Activated CD4-positive, alpha-beta T cell treated with anti-CD3 and anti-CD28 coated beads, Interleukin-2, Interleukin-4, amounts not matched to agents 100 ng/mL and 50 ng/mL, durations not matched to agents 16 hours and 8 hours (primary cell): ENCODE measurements around the gene ARHGEF16.
A peak's percentile ranks its signal among the peaks of the same experiment; 100 is the strongest.

ENCODE experiments used
- DNase-seq: peaks from one replicate; pipeline ENCODE4 v3.0.0-alpha.2; 2020; ENCODE audit warnings: low spot score

The ARHGEF16 gene

GRCh38 chr1:3453891-3454810 lies at the start of gene ARHGEF16:
Gene ARHGEF16 (plus strand): TSS chr1:3454665. CDS start chr1:3463085, 8,420 bp downstream.
- DNase-seq, result peak; percentile 7

DNA sequence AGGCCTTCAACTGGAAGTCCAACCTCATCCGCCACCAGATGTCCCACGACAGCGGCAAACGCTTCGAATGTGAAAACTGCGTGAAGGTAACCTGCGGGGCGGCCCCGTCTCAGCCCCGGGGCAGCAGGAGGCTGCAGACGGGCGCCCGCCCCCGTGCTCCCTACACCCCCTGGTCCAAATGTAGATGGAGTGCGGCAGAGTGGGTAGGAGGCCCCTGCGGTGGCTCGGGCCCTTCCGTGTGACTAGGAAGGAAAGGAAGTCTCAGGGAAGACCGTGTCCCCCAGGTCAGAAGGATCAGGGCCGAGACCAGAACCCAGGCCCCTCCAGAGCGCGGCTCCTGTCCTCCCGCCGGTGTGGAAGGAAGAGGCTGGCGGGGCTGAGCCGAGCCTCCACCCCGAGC lies 49.7 kb upstream of the ARHGEF16 start:
- no peak for DNase-seq

DNA sequence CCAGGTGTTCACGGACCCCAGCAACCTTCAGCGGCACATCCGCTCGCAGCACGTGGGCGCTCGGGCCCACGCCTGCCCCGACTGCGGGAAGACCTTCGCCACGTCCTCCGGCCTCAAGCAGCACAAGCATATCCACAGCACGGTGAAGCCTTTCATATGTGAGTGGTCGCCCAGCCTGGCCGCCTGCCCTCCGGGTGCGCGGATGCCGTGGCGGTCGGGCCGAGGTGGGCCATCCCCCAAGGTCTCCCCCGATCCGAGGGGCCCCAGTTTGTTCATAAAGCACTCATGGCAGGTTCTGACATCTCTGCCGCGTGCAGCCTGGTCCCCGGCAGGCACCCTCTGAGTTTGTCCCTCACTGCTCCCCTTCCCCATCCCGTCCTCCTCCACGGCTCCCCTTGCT lies 49.0 kb upstream of the ARHGEF16 start:
- no peak for DNase-seq

DNA sequence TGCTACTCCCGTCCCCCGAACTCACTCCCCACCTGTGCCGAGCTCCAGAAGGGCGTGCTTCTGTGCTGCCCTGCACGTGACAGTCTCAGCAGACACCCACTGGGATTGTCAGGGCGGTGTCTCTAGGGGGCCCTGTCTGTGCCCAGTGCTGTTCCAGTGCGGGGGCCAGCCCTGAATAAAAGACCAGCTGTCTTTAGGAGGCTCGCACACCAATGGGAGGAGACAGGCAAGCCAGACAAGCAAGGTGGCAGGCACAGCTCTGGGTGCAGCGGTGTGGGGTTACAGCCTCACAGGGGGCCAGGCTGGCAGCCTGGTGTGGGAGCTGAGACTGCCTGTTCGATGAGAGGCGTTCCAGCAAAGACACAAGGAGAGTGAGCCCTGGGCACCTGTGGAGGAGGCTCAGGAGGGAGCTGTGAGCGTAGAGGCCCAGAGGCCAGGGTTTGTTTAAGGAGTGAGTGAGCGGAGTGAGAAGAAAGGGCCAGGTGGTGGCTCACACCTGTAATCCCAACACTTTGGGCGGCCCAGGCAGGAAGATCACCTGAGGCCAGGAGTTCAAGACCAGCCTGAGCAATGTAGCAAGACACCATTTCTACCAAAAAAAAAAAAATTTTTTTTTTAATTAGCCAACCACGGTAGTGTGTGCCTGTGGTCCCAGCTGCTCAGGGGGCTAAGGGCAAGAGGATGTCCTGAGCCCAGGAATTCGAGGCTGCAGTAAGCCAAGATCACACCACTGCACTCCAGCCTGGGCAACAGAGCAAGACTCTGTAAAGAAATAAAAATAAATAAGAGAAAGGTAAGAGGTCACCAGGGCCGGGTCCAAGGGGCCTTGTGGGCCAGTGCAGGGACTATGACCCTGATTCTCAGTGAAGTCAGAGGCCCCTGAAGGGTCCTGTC lies 48.2 kb upstream of the ARHGEF16 start:
- DNase-seq, result no peak

GRCh38 chr1:3407021-3407420 lies 47.4 kb upstream of the ARHGEF16 start:
- no peak for DNase-seq

DNA sequence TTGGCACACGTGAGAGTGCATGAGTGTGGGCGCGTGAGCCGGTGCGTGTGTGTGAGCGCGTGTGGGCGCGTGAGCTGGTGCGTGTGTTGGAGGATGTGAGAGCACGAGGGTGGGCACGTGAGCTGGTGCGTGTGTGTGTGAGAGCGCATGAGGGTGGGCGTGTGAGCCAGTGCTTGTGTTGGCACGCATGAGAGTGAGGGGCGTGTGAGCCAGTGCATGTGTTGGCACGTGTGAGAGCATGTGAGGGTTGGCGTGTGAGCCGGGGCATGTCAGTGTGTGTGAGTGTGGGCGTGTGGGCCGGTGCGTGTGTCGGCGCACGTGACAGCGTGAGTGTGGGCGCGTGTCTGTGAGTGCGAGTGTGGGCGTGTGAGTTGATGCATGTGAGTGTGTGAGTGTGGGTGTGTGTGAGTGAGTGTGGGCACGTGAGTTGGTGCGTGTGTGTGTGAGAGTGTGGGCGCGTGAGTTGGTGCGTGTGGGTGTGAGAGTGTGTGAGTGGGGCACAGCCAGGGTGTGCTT lies 45.7 kb upstream of the ARHGEF16 start:
- DNase-seq, result no peak

DNA sequence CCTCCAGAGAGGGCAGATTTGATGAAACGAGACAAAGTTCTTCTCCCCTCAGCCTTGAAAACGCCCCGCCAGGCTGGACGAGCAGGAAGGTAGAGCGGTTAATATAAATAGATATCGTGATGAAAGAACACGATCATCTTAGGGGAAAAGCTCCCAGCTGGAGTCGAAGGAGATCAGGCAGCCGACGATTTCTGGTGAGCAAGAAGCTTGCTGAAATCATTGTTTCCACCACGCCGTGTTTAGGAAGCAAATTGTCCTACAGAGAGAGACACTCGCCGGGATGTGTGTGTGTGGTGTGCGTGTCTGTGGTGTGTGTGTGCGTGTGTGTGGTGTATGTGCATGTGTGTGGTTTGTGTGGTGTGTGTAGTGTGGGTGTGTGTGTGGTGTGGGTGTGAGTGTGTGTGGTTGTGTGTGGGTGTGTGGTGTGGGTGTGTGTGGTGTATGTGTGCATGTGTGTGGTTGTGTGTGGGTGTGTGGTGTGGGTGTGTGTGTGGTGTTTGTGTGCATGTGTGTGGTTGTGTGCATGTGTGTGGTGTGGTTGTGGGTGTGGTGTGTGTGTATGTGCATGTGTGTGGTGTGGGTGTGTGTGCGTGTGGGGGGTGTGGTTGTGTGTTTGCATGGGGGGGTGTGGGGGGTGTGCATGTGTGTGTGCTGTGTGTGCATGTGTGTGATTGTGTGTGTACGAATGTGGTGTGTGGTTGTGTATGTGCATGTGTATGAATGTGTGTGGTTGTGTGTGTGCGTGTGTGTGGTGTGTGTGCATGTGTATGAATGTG lies 44.9 kb upstream of the ARHGEF16 start:
- no peak for DNase-seq

DNA sequence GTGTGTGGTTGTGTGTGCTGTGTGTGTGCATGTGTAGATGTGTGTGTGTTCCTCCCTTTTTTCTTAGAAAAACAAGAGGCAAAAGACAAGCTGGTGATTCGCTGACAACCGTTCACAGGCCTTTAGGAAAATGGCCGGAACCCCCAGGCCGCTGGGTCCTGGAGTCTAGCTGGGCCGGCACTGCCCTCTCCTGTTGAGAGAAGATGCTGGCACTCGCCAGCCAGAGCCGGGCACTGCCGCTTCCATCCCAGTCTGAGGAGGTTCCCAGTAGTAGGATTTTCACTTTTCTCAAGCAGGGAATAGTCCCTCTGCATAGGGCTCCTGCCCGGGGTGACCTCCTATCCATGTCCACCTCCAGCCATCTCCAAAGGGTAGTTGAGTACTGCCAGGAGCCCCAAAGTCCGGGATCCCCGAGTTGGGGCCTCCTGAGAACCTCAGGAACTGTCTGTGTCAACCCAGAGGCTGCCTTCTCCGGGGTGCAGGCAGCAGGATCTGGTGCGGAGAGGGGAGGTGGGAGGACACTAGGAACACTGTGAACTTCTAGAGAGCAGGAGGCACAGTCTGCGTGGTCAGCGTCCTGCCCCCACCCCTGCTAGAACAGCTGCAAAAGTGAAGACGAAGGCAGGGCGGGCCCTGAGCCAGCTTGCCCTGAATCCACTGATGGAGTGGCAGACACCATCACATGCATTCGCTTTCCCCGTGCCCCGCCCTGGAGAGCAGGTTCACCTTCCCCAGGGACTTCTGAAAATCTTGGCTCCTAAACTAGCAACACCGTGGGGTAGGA lies 44.1 kb upstream of the ARHGEF16 start:
- DNase-seq, result no peak

- DNase-seq, result no peak
Observed at GRCh38 chr1:3411806-3412205, 42.7 kb upstream of the ARHGEF16 start.

- DNase-seq, result no peak
Observed at GRCh38 chr1:3412376-3412775, 42.1 kb upstream of the ARHGEF16 start.

DNA sequence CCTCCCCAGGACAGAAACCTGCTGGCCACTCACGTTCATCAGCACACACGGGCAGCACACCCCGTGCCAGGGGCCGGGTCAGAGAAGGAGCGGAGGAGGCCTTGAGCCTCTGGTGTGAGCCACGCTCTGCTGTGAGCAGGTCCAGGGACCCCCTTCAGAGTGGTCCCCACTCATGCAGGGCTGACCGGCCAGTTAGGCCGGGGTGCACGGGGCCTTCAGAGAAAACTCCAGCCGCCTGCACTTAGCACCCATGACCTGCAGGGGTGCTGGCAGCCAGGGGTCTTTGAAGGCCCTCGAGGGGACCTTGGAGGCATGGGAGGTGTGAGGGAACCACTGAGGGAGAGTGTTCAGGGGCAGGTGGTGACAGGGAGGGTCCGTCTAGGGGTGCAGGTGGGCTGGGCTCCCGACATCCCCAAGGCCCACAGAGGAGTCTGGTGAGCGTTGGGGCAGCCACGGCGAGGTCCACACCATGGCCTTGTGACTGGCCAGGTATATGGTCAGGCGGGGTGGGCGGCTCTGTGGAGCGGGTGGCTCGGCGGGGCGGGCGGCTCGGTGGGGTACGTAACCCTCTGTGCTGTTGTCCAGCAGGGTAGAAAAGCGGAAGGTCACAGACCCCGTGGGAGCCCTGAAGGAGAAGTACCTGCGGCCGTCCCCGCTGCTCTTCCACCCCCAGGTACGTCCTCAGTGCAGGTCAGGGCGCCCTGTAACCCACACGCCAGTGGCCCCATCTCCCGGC lies 40.3 kb upstream of the ARHGEF16 start:
- no peak for DNase-seq

GRCh38 chr1:3415260-3416090 lies 39.0 kb upstream of the ARHGEF16 start:
- DNase-seq, result no peak

- no peak for DNase-seq
Observed at GRCh38 chr1:3417082-3417739, 37.3 kb upstream of the ARHGEF16 start.

- no peak for DNase-seq
Observed at GRCh38 chr1:3417934-3418333, 36.5 kb upstream of the ARHGEF16 start.

GRCh38 chr1:3418600-3418999 lies 35.9 kb upstream of the ARHGEF16 start:
- DNase-seq, result no peak

DNA sequence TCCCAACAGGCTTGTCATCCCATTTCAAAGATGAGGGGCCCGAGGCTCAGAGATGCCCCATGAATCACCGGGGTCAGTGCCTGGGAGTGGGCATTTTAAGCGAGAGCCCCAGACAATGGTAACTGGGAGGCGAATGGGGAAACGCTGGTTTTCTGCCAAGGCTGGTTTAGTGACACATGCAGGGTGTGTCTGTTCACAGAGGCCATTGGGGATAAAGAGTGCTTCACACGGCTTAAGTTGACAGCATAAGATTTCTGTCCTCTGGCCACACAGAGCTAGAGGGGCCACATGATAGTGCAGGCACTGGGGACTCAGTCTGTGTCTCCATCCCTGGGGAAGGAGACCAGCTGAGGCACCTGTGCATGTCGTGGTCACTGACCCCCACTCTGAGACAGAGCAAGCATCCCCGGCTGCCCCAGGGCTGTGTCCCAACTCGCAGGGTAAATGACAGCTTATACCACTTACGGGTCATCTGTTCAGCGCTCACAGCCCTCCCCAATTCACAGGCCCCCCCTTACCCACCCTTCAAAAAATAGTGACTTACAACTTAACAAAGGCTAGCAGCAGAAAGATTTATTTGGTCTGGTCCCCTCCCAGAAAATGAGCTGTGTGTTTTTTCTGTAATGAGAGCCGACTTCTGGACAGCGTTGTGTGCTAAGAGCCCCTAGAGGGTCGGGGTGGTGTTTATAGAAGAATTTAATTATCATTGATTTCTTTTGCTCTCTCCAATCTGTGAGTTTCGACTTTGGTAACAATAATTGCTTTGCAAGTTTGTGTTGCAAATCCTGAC lies 34.9 kb upstream of the ARHGEF16 start:
- no peak for DNase-seq

DNA sequence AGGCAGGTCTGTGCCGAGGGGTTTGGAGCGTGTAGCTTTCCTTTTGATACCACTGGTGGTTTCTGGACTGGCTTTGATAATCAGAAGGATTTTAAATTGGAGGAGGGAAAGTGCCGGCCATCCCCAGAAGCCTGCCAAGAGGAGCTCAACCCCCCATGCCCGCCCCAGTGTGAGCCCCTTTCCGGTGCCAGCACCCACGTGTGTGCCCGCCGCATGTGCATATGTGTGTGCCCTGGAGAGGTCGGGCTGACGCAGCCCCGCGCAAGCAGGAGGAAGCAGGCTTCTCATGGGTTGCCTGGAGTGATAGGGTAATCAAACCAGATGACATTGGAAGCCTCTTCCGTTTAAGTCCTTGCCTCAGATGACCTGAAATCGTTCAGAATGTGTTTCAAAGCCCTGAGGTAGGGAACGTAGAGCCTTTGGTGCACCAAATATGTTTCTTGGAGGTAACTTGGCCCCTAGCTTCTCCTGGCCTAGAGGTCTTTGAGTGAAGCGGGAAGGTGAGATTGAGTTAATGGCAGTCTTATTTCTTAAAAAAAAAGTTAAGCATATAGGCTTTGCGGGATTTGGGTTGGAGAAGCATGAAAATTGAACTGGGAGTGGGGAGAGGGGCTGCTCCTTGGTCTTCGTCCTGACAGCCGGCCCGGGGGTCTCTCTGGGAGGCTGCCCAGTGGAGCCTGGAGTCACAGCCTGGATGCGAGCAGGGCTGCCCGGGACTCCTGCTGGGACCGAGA lies 34.1 kb upstream of the ARHGEF16 start:
- DNase-seq, result no peak
